H9 (cell line): ENCODE results near the gene TRPM2. TPM values are rescaled to one million over a fixed set of nuclear protein-coding genes. Genes with fewer than 3 reads are reported as not detected.

ENCODE experiments used
- DNase-seq: peaks from one replicate; pipeline ENCODE4 v3.0.0-alpha.2; 2017
- H2AFZ ChIP-seq: one replicate; pipeline ENCODE4 v1.6.1; 2013; ENCODE audit warnings: mild to moderate bottlenecking, low read length, control low read depth, moderate library complexity
- H2AK5ac ChIP-seq: 2 replicates; pipeline ENCODE4 v1.6.1; 2013; ENCODE audit warnings: low read length, control low read depth, mixed read lengths; ENCODE audit not compliant: insufficient read length
- H2BK120ac ChIP-seq: one replicate; pipeline ENCODE4 v1.6.1; 2013; ENCODE audit warnings: low read depth, mild to moderate bottlenecking, low read length, control low read depth, inconsistent platforms; ENCODE audit not compliant: poor library complexity, severe bottlenecking
- H2BK12ac ChIP-seq: 2 replicates; pipeline ENCODE4 v1.6.1; 2013; ENCODE audit warnings: low read length, control low read depth, mixed read lengths, low read depth; ENCODE audit not compliant: insufficient read length
- H2BK15ac ChIP-seq: 2 replicates; pipeline ENCODE4 v1.6.1; 2013; ENCODE audit warnings: low read depth, low read length, control low read depth
- H2BK20ac ChIP-seq: one replicate; pipeline ENCODE4 v1.6.1; 2013; ENCODE audit warnings: low read depth, mild to moderate bottlenecking, low read length, control low read depth, inconsistent platforms; ENCODE audit not compliant: poor library complexity, severe bottlenecking
- H2BK5ac ChIP-seq: 2 replicates; pipeline ENCODE4 v1.6.1; 2013; ENCODE audit warnings: low read length, control low read depth, mixed read lengths; ENCODE audit not compliant: insufficient read length
- H3K14ac ChIP-seq: 2 replicates; pipeline ENCODE4 v1.6.1; 2013; ENCODE audit warnings: low read length, control low read depth; ENCODE audit not compliant: insufficient read depth
- H3K18ac ChIP-seq: 2 replicates; pipeline ENCODE4 v1.6.1; 2013; ENCODE audit warnings: low read depth, mild to moderate bottlenecking, mixed read lengths, low read length, control low read depth; ENCODE audit not compliant: insufficient read length
- H3K23ac ChIP-seq: 2 replicates; pipeline ENCODE4 v1.6.1; 2013; ENCODE audit warnings: low read length, control low read depth, mixed read lengths, low read depth; ENCODE audit not compliant: insufficient read length
- H3K23me2 ChIP-seq: 2 replicates; pipeline ENCODE4 v1.6.1; 2013; ENCODE audit warnings: low read depth, mild to moderate bottlenecking, mixed read lengths, low read length, control low read depth; ENCODE audit not compliant: insufficient read length, poor library complexity, severe bottlenecking
- H3K27ac ChIP-seq: 2 replicates; pipeline ENCODE4 v1.5.1; 2013; ENCODE audit warnings: low read length, control low read depth, mixed read lengths, low read depth; ENCODE audit not compliant: insufficient read length
- H3K27me3 ChIP-seq: 2 replicates; pipeline ENCODE4 v1.6.1; 2013; ENCODE audit warnings: low read length, control low read depth, inconsistent platforms; ENCODE audit not compliant: insufficient read depth
- H3K4ac ChIP-seq: 2 replicates; pipeline ENCODE4 v1.6.1; 2013; ENCODE audit warnings: low read depth, mild to moderate bottlenecking, control low read depth, inconsistent platforms, low read length, moderate library complexity
- H3K4me1 ChIP-seq: 2 replicates; pipeline ENCODE4 v1.6.1; 2013; ENCODE audit warnings: low read length, control low read depth, inconsistent platforms; ENCODE audit not compliant: insufficient read depth
- H3K4me2 ChIP-seq: 2 replicates; pipeline ENCODE4 v1.6.1; 2013; ENCODE audit warnings: low read length, control low read depth, mixed read lengths; ENCODE audit not compliant: insufficient read length, insufficient read depth
- H3K56ac ChIP-seq: 2 replicates; pipeline ENCODE4 v1.6.1; 2013; ENCODE audit warnings: low read depth, mild to moderate bottlenecking, mixed read lengths, low read length, control low read depth; ENCODE audit not compliant: insufficient read length
- H3K79me1 ChIP-seq: 2 replicates; pipeline ENCODE4 v1.6.1; 2013; ENCODE audit warnings: low read depth, mild to moderate bottlenecking, moderate library complexity, low read length, control low read depth, inconsistent platforms; ENCODE audit not compliant: insufficient read depth, poor library complexity, severe bottlenecking
- H3K79me2 ChIP-seq: 2 replicates; pipeline ENCODE4 v1.6.1; 2013; ENCODE audit warnings: low read length, control low read depth, inconsistent platforms; ENCODE audit not compliant: insufficient read depth
- H3K9ac ChIP-seq: 2 replicates; pipeline ENCODE4 v1.6.1; 2013; ENCODE audit warnings: low read length, control low read depth, mixed read lengths; ENCODE audit not compliant: insufficient read length; ENCODE audit errors: extremely low read depth
- H3K9me3 ChIP-seq: one replicate; pipeline ENCODE4 v1.6.1; 2013; ENCODE audit warnings: low read depth, low read length, inconsistent platforms; ENCODE audit not compliant: control insufficient read depth
- H3T11ph ChIP-seq: one replicate; pipeline ENCODE4 v1.6.1; 2013; ENCODE audit warnings: mild to moderate bottlenecking, low read length, control low read depth, inconsistent platforms
- H4K20me1 ChIP-seq: one replicate; pipeline ENCODE4 v1.6.1; 2013; ENCODE audit not compliant: control insufficient read depth, insufficient read length, insufficient read depth
- H4K5ac ChIP-seq: 2 replicates; pipeline ENCODE4 v1.6.1; 2013; ENCODE audit warnings: low read depth, mild to moderate bottlenecking, mixed read lengths, low read length, control low read depth; ENCODE audit not compliant: insufficient read length
- H4K8ac ChIP-seq: replicated peaks from 2 replicates; pipeline ENCODE4 v1.6.1; 2013; ENCODE audit warnings: low read length, control low read depth, mixed read lengths, low read depth; ENCODE audit not compliant: insufficient read length
- H4K91ac ChIP-seq: 2 replicates; pipeline ENCODE4 v1.6.1; 2013; ENCODE audit warnings: low read depth, mild to moderate bottlenecking, moderate library complexity, mixed read lengths, low read length, control low read depth; ENCODE audit not compliant: insufficient read length
- H3K27ac Mint-ChIP-seq, 3 experiments: 2 replicates in 2 of 3; 3 replicates in 1 of 3; pipeline ENCODE4 v1.8.0; 2020 to 2021; ENCODE audit warnings: mixed read lengths in 3 of 3, mild to moderate bottlenecking in 1 of 3, moderate library complexity in 1 of 3
- H3K27me3 Mint-ChIP-seq: 2 replicates; pipeline ENCODE4 v1.8.0; 2021; ENCODE audit warnings: low read depth, mild to moderate bottlenecking, moderate library complexity, mixed read lengths
- H3K36me3 Mint-ChIP-seq, 3 experiments: 2 replicates in 2 of 3; 3 replicates in 1 of 3; pipeline ENCODE4 v1.8.0; 2020 to 2021; ENCODE audit warnings: low read depth in 3 of 3, mixed read lengths in 3 of 3; ENCODE audit not compliant: insufficient read depth in 1 of 3
- H3K4me1 Mint-ChIP-seq, 2 experiments: 2 replicates each; pipeline ENCODE4 v1.8.0; 2020; ENCODE audit warnings: mixed read lengths in 2 of 2
- H3K4me3 Mint-ChIP-seq, 2 experiments: 2 replicates in 1 of 2; 3 replicates in 1 of 2; pipeline ENCODE4 v1.8.0; 2020 to 2021; ENCODE audit warnings: mild to moderate bottlenecking in 2 of 2, mixed read lengths in 2 of 2, moderate library complexity in 1 of 2
- H3K9me3 Mint-ChIP-seq, 2 experiments: 2 replicates in 1 of 2; 3 replicates in 1 of 2; pipeline ENCODE4 v1.8.0; 2020; ENCODE audit warnings: mild to moderate bottlenecking in 2 of 2, mixed read lengths in 2 of 2, moderate library complexity in 1 of 2
- WGBS: extraction: QIAGEN DNeasy Blood & Tissue Kit; methylation state at CpG from one replicate; pipeline ENCODE4 v1.1.7; 2013; ENCODE audit warnings: missing lambda C conversion rate, low lambda C conversion rate, mixed read lengths; ENCODE audit not compliant: insufficient read length; ENCODE audit errors: extremely low coverage; 5-methylcytosine and 5-hydroxymethylcytosine counted together
- total RNA-seq: library from RNA; stranded (reverse); gene quantifications from 2 replicates; pipeline ENCODE4 v1.2.1, GENCODE V29; 2021
- TF ChIP-seq, protein P1 (sequence below): fragments of 200-600 bp; sonication (generic); conservative IDR thresholded peaks from 3 replicates; pipeline ENCODE4 v1.8.0; 2021; ENCODE audit warnings: antibody characterized with exemption, mild to moderate bottlenecking

Gene TRPM2
- total RNA-seq, 1 experiment from 2014 or later, result 0.68 TPM

DNA sequence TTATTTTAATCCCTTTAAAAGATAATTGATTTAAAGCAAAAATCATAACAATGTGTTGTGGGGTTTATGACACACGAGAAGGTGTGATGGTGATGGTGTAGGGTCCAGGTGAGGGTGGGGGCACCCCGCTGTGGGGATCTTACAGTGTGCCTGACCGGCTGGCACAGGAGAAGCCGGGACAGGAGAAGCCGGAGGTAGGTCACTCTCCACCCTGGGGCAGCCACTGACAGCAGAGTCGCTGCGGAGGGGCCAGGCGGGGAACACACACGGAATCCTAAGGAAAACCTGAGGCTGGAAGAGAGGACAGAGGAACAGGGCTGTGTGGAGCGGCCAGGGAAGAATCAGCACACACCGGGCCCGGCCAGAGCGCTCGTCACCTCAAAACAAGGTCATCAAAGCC is 97.6 kb downstream of the TRPM2 start:
- H3K9ac ChIP-seq, result no peak overlapping the region
- peak; percentile 24 for DNase-seq
- TF ChIP-seq, protein P1, sequence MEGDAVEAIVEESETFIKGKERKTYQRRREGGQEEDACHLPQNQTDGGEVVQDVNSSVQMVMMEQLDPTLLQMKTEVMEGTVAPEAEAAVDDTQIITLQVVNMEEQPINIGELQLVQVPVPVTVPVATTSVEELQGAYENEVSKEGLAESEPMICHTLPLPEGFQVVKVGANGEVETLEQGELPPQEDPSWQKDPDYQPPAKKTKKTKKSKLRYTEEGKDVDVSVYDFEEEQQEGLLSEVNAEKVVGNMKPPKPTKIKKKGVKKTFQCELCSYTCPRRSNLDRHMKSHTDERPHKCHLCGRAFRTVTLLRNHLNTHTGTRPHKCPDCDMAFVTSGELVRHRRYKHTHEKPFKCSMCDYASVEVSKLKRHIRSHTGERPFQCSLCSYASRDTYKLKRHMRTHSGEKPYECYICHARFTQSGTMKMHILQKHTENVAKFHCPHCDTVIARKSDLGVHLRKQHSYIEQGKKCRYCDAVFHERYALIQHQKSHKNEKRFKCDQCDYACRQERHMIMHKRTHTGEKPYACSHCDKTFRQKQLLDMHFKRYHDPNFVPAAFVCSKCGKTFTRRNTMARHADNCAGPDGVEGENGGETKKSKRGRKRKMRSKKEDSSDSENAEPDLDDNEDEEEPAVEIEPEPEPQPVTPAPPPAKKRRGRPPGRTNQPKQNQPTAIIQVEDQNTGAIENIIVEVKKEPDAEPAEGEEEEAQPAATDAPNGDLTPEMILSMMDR, result no peak
- no peaks in the 10 kb centered on the region for H3K9me3 ChIP-seq
- H2BK12ac ChIP-seq, result no peak overlapping the region
- H3K56ac ChIP-seq, result no peak overlapping the region
- H3K14ac ChIP-seq, result no peak overlapping the region
- no peaks in the 10 kb centered on the region for H4K20me1 ChIP-seq
- no peak overlapping the region for H2BK20ac ChIP-seq
- no peaks in the 10 kb centered on the region for H3K36me3 Mint-ChIP-seq
- no peaks in the 10 kb centered on the region for H3K4me1 ChIP-seq
- H3K23ac ChIP-seq, result no peak overlapping the region
- H3T11ph ChIP-seq, result no peak overlapping the region
- H3K4me3 Mint-ChIP-seq, result no peak overlapping the region
- H3K9me3 Mint-ChIP-seq, result no peaks in the 10 kb centered on the region; a peak in 1 of 5 replicates
- H3K27ac ChIP-seq, result no peak overlapping the region
- WGBS, result no CpG with 5 or more reads among the region's 14 CpGs
- H2BK120ac ChIP-seq, result no peak overlapping the region
- H3K79me2 ChIP-seq, result no peaks in the 10 kb centered on the region
- no peaks in the 10 kb centered on the region for H3K27me3 ChIP-seq
- no peak overlapping the region for H4K91ac ChIP-seq
- H3K4me2 ChIP-seq, result no peak overlapping the region
- no peak overlapping the region for H2AK5ac ChIP-seq
- no peak overlapping the region for H3K27ac Mint-ChIP-seq
- no peak overlapping the region for H3K18ac ChIP-seq
- no peak overlapping the region for H2BK15ac ChIP-seq
- H3K4ac ChIP-seq, result no peak overlapping the region
- no peaks in the 10 kb centered on the region for H3K79me1 ChIP-seq
- peaks cover 4 to 11% of the 10 kb centered on the region in 2 experiments; a peak in 2 of 4 replicates for H3K4me1 Mint-ChIP-seq
- peaks cover 5% of the 10 kb centered on the region for H3K23me2 ChIP-seq
- H4K8ac ChIP-seq, result no peak overlapping the region
- H2AFZ ChIP-seq, result no peak overlapping the region
- no peak overlapping the region for H2BK5ac ChIP-seq
- H4K5ac ChIP-seq, result no peak overlapping the region
- H3K27me3 Mint-ChIP-seq, result peaks cover 32% of the 10 kb centered on the region
